Vagina (tissue), 2 donors: ENCODE measurements around the gene LIMCH1. TPM values are rescaled to one million over a fixed set of nuclear protein-coding genes. Genes with fewer than 3 reads are reported as not detected.

ENCODE experiments used
- DNase-seq, 2 donors: peaks; one replicate each; pipeline ENCODE4 v3.0.0-alpha.2; 2017; ENCODE audit errors: extremely low spot score in 2 of 2
- H3K27ac ChIP-seq: fragments of 200-600 bp; sonication (generic); one replicate; pipeline ENCODE4 v1.5.1; 2019
- H3K27me3 ChIP-seq: fragments of 200-600 bp; sonication (generic); one replicate; pipeline ENCODE4 v1.5.1; 2019
- H3K36me3 ChIP-seq, 2 donors: fragments of 200-600 bp; sonication (generic); one replicate each; pipeline ENCODE4 v1.5.1; 2017 to 2019
- H3K4me1 ChIP-seq: fragments of 200-600 bp; sonication (generic); one replicate; pipeline ENCODE4 v1.5.1; 2019
- H3K4me3 ChIP-seq, 2 donors: fragments of 200-600 bp; sonication (generic); 1 replicate in 1 of 2; 2 replicates in 1 of 2; pipeline ENCODE4 v1.5.1; 2016 to 2019
- H3K9me3 ChIP-seq: fragments of 200-600 bp; sonication (generic); one replicate; pipeline ENCODE4 v1.5.1; 2019
- CTCF ChIP-seq, 3 experiments: fragments of 450-650 bp in 2 of 3; fragments of 200-600 bp in 1 of 3; sonication (generic) in 1 of 3; IDR thresholded peaks; one replicate each; pipeline ENCODE4 v1.5.1; 2017 to 2019; ENCODE audit warnings: antibody characterized with exemption in 3 of 3, mild to moderate bottlenecking in 2 of 3, moderate library complexity in 2 of 3
- POLR2A ChIP-seq, 2 donors: fragments of 450-650 bp; IDR thresholded peaks; one replicate each; pipeline ENCODE4 v1.6.1; 2017; ENCODE audit warnings: antibody characterized with exemption in 2 of 2, mild to moderate bottlenecking in 2 of 2, moderate library complexity in 2 of 2
- POLR2AphosphoS5 ChIP-seq, 2 donors: sonication (generic); formaldehyde crosslinking; IDR thresholded peaks; one replicate each; pipeline ENCODE4 v1.9.0; 2017; ENCODE audit warnings: antibody characterized with exemption in 2 of 2, mild to moderate bottlenecking in 2 of 2, low read depth in 1 of 2; ENCODE audit not compliant: insufficient read depth in 1 of 2
- intact Hi-C: fragments of 100-400 bp; cut with DNase I; formaldehyde crosslinking; loops from one replicate; pipeline ENCODE4 v1.15.1; 2023
- total RNA-seq: library from RNA; depleted of rRNA; stranded (reverse); fragments of >200 nt; gene quantifications from one replicate; pipeline ENCODE4 v1.2.3, GENCODE V29; 2016

LIMCH1 gene
- total RNA-seq, 1 donor from 2014 or later, result 17.9 TPM

DNA sequence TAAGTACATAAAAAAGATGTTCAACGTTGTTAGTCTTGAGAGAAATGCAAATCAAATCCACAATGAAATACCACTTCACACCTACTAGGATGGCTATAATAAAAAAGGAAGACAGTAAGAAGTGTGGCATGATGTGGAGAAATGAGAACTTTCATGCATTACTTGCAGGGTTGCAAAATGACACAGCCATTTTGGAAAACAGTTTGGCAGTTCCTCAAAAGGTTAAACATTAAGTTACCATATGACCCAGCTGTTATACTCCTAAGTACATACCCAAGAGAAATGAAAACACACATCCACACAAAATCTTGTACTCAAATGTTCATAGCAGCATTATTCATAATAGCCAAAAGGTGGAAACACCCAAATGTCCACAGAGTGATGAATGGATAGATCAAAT is 25.8 kb upstream of the LIMCH1 start:
- no peak overlapping the region for H3K4me3 ChIP-seq
- H3K27me3 ChIP-seq, result no peaks in the 10 kb centered on the region
- no peak for TF ChIP-seq POLR2AphosphoS5 (IDR thresholded peaks at IDR 0.05; ENCODE audit: insufficient read depth in 1 of 2, low read depth in 1 of 2)
- no peak for TF ChIP-seq POLR2A (IDR thresholded peaks at IDR 0.05)
- TF ChIP-seq CTCF (IDR thresholded peaks at IDR 0.05), result no peak
- intact Hi-C loops, result no loop called here
- H3K27ac ChIP-seq, result no peak overlapping the region
- no peaks in the 10 kb centered on the region for H3K36me3 ChIP-seq
- H3K9me3 ChIP-seq, result no peaks in the 10 kb centered on the region
- no peak for DNase-seq
- H3K4me1 ChIP-seq, result no peaks in the 10 kb centered on the region

DNA sequence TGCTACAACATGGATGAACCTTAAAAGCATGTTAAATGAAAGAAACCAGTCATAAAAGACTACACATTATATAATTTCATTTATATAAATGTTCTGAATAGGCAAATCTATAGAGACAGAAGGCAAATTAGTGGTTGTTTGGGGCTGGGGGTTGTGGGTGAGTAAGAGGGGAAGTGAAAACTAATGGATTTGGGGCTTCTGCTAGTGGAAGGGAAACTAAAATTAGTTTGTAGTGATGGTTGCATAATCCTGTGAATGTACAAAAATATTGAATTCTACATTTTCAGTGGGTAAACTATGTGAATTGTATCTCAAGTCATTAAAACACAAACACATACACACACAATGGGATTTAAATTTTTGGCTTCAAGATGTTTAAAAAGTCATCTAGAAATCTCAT is 25.4 kb upstream of the LIMCH1 start:
- no peaks in the 10 kb centered on the region for H3K4me1 ChIP-seq
- no peaks in the 10 kb centered on the region for H3K9me3 ChIP-seq
- no peak for DNase-seq
- TF ChIP-seq CTCF (IDR thresholded peaks at IDR 0.05) (no peak), POLR2A (IDR thresholded peaks at IDR 0.05) (no peak), POLR2AphosphoS5 (IDR thresholded peaks at IDR 0.05; ENCODE audit: insufficient read depth in 1 of 2, low read depth in 1 of 2) (no peak)
- no peak overlapping the region for H3K4me3 ChIP-seq
- H3K36me3 ChIP-seq, result no peaks in the 10 kb centered on the region
- no peaks in the 10 kb centered on the region for H3K27me3 ChIP-seq
- H3K27ac ChIP-seq, result no peak overlapping the region
- intact Hi-C loops, result no loop called here

DNA sequence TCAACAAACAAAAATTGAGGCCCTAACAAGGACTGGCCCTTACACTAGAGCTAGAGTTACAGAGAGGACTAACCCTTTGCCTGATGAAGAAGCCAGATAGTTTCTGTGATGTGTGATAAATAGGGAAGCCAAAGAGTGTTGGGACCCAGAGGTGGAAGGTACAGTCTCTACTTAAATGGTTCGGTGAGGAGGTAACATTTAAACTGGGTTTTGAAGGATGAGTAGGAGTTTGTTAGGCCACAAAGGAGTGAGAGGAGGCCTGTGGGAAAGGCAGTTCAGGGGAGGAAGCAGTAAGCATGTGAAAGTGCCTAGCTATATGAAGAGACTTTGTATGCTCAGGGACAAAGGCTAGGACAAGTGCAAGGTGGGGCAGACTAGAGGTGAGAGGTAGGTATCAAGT is 23.8 kb upstream of the LIMCH1 start:
- intact Hi-C loops, result no loop called here
- H3K27ac ChIP-seq, result no peak overlapping the region
- H3K4me1 ChIP-seq, result no peaks in the 10 kb centered on the region
- H3K9me3 ChIP-seq, result no peaks in the 10 kb centered on the region
- DNase-seq, result no peak
- TF ChIP-seq CTCF (IDR thresholded peaks at IDR 0.05), result no peak
- no peak for TF ChIP-seq POLR2A (IDR thresholded peaks at IDR 0.05)
- no peak for TF ChIP-seq POLR2AphosphoS5 (IDR thresholded peaks at IDR 0.05; ENCODE audit: insufficient read depth in 1 of 2, low read depth in 1 of 2)
- H3K27me3 ChIP-seq, result no peaks in the 10 kb centered on the region
- no peaks in the 10 kb centered on the region for H3K36me3 ChIP-seq
- no peak overlapping the region for H3K4me3 ChIP-seq

DNA sequence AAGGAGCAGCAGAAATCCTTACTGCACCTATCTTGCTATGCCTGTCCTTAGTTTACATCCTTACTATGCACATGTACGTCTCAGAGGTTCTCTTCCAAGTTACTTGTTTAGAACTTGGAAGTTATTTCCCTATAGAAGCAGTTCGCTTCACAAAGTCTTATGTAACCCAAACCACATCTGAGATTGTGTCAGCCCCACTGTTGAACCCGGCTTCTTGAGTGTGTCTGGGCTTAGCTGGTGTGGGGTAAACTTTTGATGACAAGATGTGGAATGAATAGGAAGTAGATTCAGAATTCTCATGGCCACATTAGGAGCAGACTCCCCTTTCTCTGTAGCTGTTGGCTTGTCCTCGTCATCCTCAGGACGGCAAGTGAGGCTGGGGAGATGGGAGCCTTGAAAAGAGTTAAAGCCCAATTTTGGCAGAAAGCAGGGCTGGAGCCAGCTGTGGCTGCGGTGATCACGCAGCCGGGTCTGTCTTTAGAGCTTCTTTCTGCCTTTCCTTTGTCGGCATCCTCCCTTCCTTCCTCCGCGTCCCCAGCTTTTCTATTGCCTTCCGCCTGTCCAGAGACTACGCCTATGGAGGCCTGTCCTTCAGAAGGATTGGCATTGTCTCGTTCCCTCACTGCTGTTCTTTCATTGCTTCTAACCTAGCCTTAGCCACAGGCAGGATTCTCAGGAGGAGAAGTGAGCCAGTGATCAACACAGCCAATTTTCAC is 23.0 kb upstream of the LIMCH1 start:
- no peaks in the 10 kb centered on the region for H3K9me3 ChIP-seq
- intact Hi-C loops, result no loop called here
- H3K27ac ChIP-seq, result no peak overlapping the region
- H3K4me3 ChIP-seq, result no peak overlapping the region
- no peaks in the 10 kb centered on the region for H3K27me3 ChIP-seq
- H3K36me3 ChIP-seq, result no peaks in the 10 kb centered on the region
- TF ChIP-seq POLR2A (IDR thresholded peaks at IDR 0.05), result no peak
- TF ChIP-seq POLR2AphosphoS5 (IDR thresholded peaks at IDR 0.05; ENCODE audit: insufficient read depth in 1 of 2, low read depth in 1 of 2), result no peak
- no peak for TF ChIP-seq CTCF (IDR thresholded peaks at IDR 0.05)
- no peaks in the 10 kb centered on the region for H3K4me1 ChIP-seq
- no peak for DNase-seq

- no peaks in the 10 kb centered on the region for H3K27me3 ChIP-seq
- intact Hi-C loops, result no loop called here
- TF ChIP-seq POLR2A (IDR thresholded peaks at IDR 0.05) (no peak), POLR2AphosphoS5 (IDR thresholded peaks at IDR 0.05; ENCODE audit: insufficient read depth in 1 of 2, low read depth in 1 of 2) (no peak), CTCF (IDR thresholded peaks at IDR 0.05) (no peak)
- DNase-seq, result no peak
- no peak overlapping the region for H3K4me3 ChIP-seq
- no peaks in the 10 kb centered on the region for H3K36me3 ChIP-seq
- H3K9me3 ChIP-seq, result no peaks in the 10 kb centered on the region
- H3K4me1 ChIP-seq, result no peaks in the 10 kb centered on the region
- no peak overlapping the region for H3K27ac ChIP-seq
These were observed 20.8 kb upstream of the LIMCH1 start for GRCh38 chr4:41517121-41517520.
